Loucy (cell line): Measurements from ENCODE around the gene PRDM11.

Source experiments
- H2AFZ ChIP-seq: fragments of 200-600 bp; sonication (generic); 2 replicates; pipeline ENCODE4 v1.6.0; 2016; ENCODE audit warnings: antibody characterized with exemption, mild to moderate bottlenecking, low read length, moderate library complexity
- H3F3A ChIP-seq: fragments of 200-600 bp; 2 replicates; pipeline ENCODE4 v1.6.0; 2016; ENCODE audit warnings: antibody characterized with exemption, low read depth, mild to moderate bottlenecking
- H3K27me3 ChIP-seq: fragments of 200-600 bp; sonication (generic); 2 replicates; pipeline ENCODE4 v1.6.1; 2014; ENCODE audit warnings: low read length, mild to moderate bottlenecking; ENCODE audit not compliant: insufficient read depth, poor library complexity, severe bottlenecking
- H3K36me3 ChIP-seq: fragments of 200-600 bp; sonication (generic); 2 replicates; pipeline ENCODE4 v1.6.1; 2016; ENCODE audit warnings: low read length; ENCODE audit not compliant: insufficient read depth
- H3K4me1 ChIP-seq: fragments of 200-600 bp; sonication (generic); 2 replicates; pipeline ENCODE4 v1.5.1; 2014; ENCODE audit warnings: low read length, mild to moderate bottlenecking; ENCODE audit not compliant: insufficient read depth, poor library complexity, severe bottlenecking
- H3K4me2 ChIP-seq: fragments of 200-600 bp; sonication (generic); 2 replicates; pipeline ENCODE4 v1.6.0; 2014; ENCODE audit warnings: antibody characterized with exemption, low read length, low read depth, mild to moderate bottlenecking; ENCODE audit not compliant: poor library complexity, severe bottlenecking
- H3K4me3 ChIP-seq: fragments of 200-600 bp; sonication (generic); 2 replicates; pipeline ENCODE4 v1.5.1; 2014; ENCODE audit warnings: low read length, mild to moderate bottlenecking, mixed read lengths; ENCODE audit not compliant: poor library complexity, severe bottlenecking
- H3K79me2 ChIP-seq: fragments of 200-600 bp; sonication (generic); 2 replicates; pipeline ENCODE4 v1.6.1; 2014; ENCODE audit warnings: low read length; ENCODE audit not compliant: insufficient read depth
- H3K9ac ChIP-seq: fragments of 200-600 bp; sonication (generic); 2 replicates; pipeline ENCODE4 v1.6.0; 2014; ENCODE audit warnings: mild to moderate bottlenecking, low read depth, low read length, moderate library complexity; ENCODE audit not compliant: poor library complexity, severe bottlenecking
- H3K9me2 ChIP-seq: fragments of 200-600 bp; sonication (generic); replicated peaks from 2 replicates; pipeline ENCODE4 v1.6.1; 2016; ENCODE audit warnings: low read depth, low read length, mixed read lengths
- H3K9me3 ChIP-seq: fragments of 200-600 bp; sonication (generic); 2 replicates; pipeline ENCODE4 v1.6.1; 2014; ENCODE audit warnings: mild to moderate bottlenecking, antibody characterized with exemption, low read length, low read depth; ENCODE audit not compliant: insufficient read depth
- H4K20me1 ChIP-seq: fragments of 200-600 bp; sonication (generic); 2 replicates; pipeline ENCODE4 v1.6.0; 2014; ENCODE audit warnings: antibody characterized with exemption, low read length, mild to moderate bottlenecking; ENCODE audit not compliant: insufficient read depth, poor library complexity, severe bottlenecking
- CTCF ChIP-seq: fragments of 200-600 bp; sonication (generic); conservative IDR thresholded peaks from 2 replicates; pipeline ENCODE4 v1.5.1; 2014; ENCODE audit warnings: mild to moderate bottlenecking, antibody characterized with exemption, low read length
- EZH2phosphoT487 ChIP-seq: fragments of 200-600 bp; IDR thresholded peaks from 2 replicates; pipeline ENCODE4 v1.6.1; 2018; ENCODE audit warnings: antibody characterized with exemption, mild to moderate bottlenecking, moderate library complexity, borderline replicate concordance

PRDM11 gene

GRCh38 chr11:45146072-45147016, at the start of gene PRDM11:
Gene PRDM11, plus strand, starts transcription at chr11:45146639. Its CDS starts 35,128 bp downstream, at chr11:45181767.
- H3K79me2 ChIP-seq: peaks cover 55% of the 10 kb centered on the region
- peaks cover 9% of the 10 kb centered on the region for H4K20me1 ChIP-seq
- no peaks in the 10 kb centered on the region for H3K9me3 ChIP-seq
- peak within 1 kb of the TSS; percentile 96 for H3K4me2 ChIP-seq
- peaks cover 53% of the 10 kb centered on the region for H3K4me1 ChIP-seq
- peak within 1 kb of the TSS; percentile 99 for H3K9ac ChIP-seq
- peak within 1 kb of the TSS; percentile 81 for H2AFZ ChIP-seq
- H3K4me3 ChIP-seq: peak within 1 kb of the TSS; percentile 89
- TF ChIP-seq EZH2phosphoT487 (no peak), CTCF (no peak)
- H3K27me3 ChIP-seq: no peaks in the 10 kb centered on the region
- H3K36me3 ChIP-seq: no peaks in the 10 kb centered on the region
- no peaks in the 10 kb centered on the region for H3K9me2 ChIP-seq
- H3F3A ChIP-seq: peaks cover 4% of the 10 kb centered on the region; the same call in 1 of the 2 replicates

- Histone ChIP-seq H3K9ac (no peak overlapping the region), H3K79me2 (no peaks in the 10 kb centered on the region), H3K27me3 (no peaks in the 10 kb centered on the region), H3K4me2 (no peak overlapping the region), H3K9me2 (no peaks in the 10 kb centered on the region), H3K9me3 (no peaks in the 10 kb centered on the region), H3K4me1 (peaks cover 31% of the 10 kb centered on the region), H3F3A (peaks cover 7% of the 10 kb centered on the region; the same call in 1 of the 2 replicates), H2AFZ (no peak overlapping the region), H4K20me1 (no peaks in the 10 kb centered on the region), H3K4me3 (no peak overlapping the region), H3K36me3 (no peaks in the 10 kb centered on the region)
- TF ChIP-seq CTCF (no peak), EZH2phosphoT487 (no peak)
These were observed 48.5 kb upstream of the PRDM11 start for GRCh38 chr11:45097721-45098493.

GRCh38 chr11:45098929-45099328, 47.5 kb upstream of the PRDM11 start:
- no peak overlapping the region for H3K9ac ChIP-seq
- no peak overlapping the region for H3K4me2 ChIP-seq
- H2AFZ ChIP-seq: no peak overlapping the region
- TF ChIP-seq CTCF (no peak), EZH2phosphoT487 (no peak)
- peaks cover 23% of the 10 kb centered on the region for H3K4me1 ChIP-seq
- no peaks in the 10 kb centered on the region for H3K9me3 ChIP-seq
- H4K20me1 ChIP-seq: no peaks in the 10 kb centered on the region
- H3K79me2 ChIP-seq: no peaks in the 10 kb centered on the region
- no peaks in the 10 kb centered on the region for H3K9me2 ChIP-seq
- H3K36me3 ChIP-seq: no peaks in the 10 kb centered on the region
- peaks cover 2% of the 10 kb centered on the region; the same call in 1 of the 2 replicates for H3F3A ChIP-seq
- no peaks in the 10 kb centered on the region for H3K27me3 ChIP-seq
- H3K4me3 ChIP-seq: no peak overlapping the region
